Panc1 (cell line): ENCODE data around the gene HCN3.

Experiments used
- CTCF ChIP-seq: fragments of 450-650 bp; IDR thresholded peaks from 2 replicates; pipeline ENCODE4 v1.5.1; 2017; ENCODE audit warnings: mild to moderate bottlenecking
- POLR2AphosphoS5 ChIP-seq: IDR thresholded peaks from 2 replicates; pipeline ENCODE4 v1.6.1; 2012; ENCODE audit warnings: mild to moderate bottlenecking, low read depth, low read length, moderate library complexity

- TF ChIP-seq POLR2AphosphoS5 (no peak), CTCF (no peak)
Measured at GRCh38 chr1:155247667-155248553, 29.4 kb upstream of the HCN3 start.
